ENCODE data around the gene ANP32A.

DNA sequence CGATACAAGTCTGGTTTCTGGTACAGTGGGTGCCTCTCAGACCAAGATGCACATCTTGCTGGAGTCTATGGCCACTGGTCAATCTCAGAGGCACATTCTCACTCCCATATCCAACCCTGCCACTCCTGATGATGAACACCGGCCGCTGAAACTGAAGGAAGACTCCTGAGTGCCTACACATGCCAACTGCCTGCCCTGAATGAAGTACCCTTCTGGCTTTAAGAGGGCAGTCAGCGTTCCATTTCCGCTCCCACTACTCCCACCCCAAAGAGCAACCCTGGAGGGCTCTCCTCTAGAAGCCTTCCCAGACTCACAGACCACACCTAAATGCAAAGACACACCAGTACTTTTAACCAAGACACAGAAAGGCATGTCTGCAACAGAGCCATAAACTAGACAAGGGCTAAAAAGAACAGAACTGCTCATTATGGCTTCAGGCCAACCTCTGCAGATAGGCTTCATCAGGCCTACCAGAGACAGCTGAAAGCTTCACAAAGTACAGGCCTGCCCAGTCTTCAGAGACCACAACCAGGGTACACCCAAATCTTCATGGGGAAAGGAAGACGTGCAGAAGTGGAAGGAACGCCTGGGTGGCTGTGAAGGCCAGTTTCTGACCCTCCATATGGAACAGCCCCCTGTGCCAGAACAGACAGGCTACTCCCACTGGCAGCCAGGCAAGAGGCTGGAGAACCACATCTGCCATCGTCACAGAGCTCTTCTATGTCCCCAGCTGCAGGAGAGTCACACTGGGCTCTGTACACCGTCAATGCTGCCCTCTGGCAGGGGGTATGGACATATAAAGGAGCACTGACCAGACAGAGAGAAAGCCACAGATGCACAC is 14.3 kb downstream of the ANP32A start:
- TF ChIP-seq, protein P1, sequence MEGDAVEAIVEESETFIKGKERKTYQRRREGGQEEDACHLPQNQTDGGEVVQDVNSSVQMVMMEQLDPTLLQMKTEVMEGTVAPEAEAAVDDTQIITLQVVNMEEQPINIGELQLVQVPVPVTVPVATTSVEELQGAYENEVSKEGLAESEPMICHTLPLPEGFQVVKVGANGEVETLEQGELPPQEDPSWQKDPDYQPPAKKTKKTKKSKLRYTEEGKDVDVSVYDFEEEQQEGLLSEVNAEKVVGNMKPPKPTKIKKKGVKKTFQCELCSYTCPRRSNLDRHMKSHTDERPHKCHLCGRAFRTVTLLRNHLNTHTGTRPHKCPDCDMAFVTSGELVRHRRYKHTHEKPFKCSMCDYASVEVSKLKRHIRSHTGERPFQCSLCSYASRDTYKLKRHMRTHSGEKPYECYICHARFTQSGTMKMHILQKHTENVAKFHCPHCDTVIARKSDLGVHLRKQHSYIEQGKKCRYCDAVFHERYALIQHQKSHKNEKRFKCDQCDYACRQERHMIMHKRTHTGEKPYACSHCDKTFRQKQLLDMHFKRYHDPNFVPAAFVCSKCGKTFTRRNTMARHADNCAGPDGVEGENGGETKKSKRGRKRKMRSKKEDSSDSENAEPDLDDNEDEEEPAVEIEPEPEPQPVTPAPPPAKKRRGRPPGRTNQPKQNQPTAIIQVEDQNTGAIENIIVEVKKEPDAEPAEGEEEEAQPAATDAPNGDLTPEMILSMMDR (conservative IDR thresholded peaks at IDR 0.05 in 1 of 2, IDR thresholded peaks at IDR 0.05 in 1 of 2; ENCODE audit: low read depth in 1 of 2, low read length in 2 of 2) = no peak
- TF ChIP-seq EZH2 (IDR thresholded peaks at IDR 0.05; ENCODE audit: low read length, missing control alignments) = no peak
